GM12892 (cell line): ENCODE results near the gene SARS1.

ENCODE experiments used
- DNase-seq: peaks from one replicate; pipeline ENCODE4 v3.0.0; 2011; ENCODE audit not compliant: insufficient read length
- FAIRE-seq: peaks from 2 replicates; lab custom pipeline; 2011; peaks lifted over from hg19 to GRCh38; lab: Jason Lieb, UNC
- POLR2A ChIP-seq: IDR thresholded peaks from 2 replicates; pipeline ENCODE4 v1.6.1; 2011; ENCODE audit warnings: low read depth, low read length, control low read depth
- POLR2AphosphoS5 ChIP-seq: IDR thresholded peaks from 2 replicates; pipeline ENCODE4 v1.6.1; 2011; ENCODE audit warnings: low read depth, low read length, control low read depth
- TAF1 ChIP-seq: IDR thresholded peaks from 2 replicates; pipeline ENCODE4 v1.6.1; 2011; ENCODE audit warnings: low read depth, mild to moderate bottlenecking, control low read depth, low read length, borderline replicate concordance

SARS1 gene

GRCh38 chr1:109252893-109253802 is 39.4 kb downstream of the SARS1 start:
- no peak for TF ChIP-seq TAF1
- FAIRE-seq, result no peak
- DNase-seq, result peak; percentile 33

DNA sequence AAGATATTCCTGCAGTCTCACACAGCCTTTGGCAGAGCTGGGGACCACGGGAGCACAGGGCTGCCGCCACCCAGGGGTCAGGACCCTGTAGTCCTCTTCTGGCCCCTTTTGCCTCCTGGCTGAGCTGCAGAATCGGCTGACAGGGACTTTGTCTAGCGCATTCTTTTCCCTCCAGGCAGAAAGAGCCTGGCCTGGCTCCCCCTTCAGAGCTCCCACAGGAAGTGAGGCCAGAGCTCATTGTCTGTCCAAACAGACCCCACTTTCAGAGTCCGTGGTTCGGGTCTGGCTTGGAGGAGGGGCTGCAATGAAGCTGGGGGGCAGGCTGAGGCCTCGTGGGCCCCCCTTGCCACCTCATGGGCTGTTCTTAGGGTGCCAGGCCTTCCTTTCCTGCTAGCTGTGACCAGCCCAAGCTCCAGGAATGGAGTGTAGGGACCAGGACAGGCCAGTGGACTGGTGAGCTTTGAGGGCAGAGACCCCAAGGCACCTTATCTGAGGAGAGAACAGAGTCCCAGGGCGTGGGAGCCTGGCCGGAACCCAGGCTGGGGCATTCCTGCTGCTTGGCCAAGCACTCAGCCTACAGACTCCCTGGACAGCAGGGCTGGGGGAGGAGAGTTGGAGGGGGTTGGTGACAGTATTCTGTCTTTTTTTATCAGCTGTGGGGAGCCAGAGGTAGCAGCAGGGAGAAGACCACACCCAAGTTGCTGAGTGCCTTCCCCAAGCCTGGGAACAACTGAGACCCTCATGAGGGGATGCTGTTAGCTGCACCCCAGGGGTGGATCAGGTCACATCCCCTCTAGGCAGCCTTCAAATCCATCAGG is 40.3 kb downstream of the SARS1 start:
- FAIRE-seq, result no peak
- no peak for DNase-seq

DNA sequence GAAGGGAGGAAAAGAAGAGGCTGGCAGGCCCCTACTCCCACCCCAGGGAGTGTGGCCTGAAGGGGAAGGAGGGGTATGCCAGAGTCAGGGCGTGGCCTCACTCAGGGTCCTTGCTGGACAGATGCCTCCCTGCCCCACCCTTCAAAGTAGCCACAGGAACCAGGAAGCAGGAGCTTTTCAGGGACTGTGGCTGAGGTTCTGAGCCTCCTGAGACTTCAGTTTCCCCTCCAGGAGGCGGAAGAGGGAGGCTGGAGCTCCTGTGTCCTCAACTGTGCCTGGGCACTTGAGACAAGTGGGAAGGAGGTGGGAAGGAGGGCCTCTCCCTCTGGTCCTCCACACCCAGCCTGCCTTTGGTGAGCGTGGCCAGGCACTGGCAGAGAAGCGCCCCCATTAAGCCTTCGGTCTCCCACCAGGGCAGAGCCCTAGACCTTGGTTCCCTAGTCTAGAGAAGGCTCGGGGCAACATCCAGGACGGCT is 40.9 kb downstream of the SARS1 start:
- TF ChIP-seq POLR2A (no peak), TAF1 (no peak), POLR2AphosphoS5 (no peak)
- FAIRE-seq (no peak), DNase-seq (peak; percentile 14)

More for the DNA sequence above, 40.3 kb downstream of the SARS1 start:
- TF ChIP-seq POLR2AphosphoS5 (no peak), TAF1 (no peak), POLR2A (no peak)

DNA sequence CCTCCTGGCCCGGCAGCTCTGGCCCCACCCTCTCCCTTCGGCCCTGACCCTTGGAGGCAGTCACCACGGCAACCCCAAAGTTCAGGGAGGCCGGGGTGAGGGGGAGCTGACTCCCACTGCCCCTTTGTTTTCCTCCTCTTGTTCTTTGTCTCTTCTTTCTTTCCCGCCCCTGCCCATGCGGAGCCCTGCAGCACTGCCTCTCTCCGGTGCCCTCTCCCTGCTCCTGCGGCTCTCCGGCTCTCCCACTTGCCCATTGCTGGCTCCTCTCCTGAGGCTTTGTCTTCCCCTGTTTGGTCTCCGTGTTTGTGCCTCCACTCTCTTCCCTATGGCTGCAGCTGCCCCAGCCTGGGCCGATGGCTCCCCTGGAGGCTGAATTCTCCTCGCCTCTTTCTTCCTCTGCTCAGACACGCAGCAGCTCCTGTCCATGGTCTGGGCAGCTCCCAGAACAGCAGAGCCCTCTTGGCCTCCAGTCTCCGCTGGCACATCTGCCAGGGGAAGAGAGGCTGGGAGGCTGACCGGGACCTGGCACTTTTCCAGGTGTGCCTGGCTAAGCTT is 41.5 kb downstream of the SARS1 start:
- TF ChIP-seq POLR2A (no peak), TAF1 (no peak), POLR2AphosphoS5 (no peak)
- FAIRE-seq, result no peak
- DNase-seq, result peak; percentile 15

DNA sequence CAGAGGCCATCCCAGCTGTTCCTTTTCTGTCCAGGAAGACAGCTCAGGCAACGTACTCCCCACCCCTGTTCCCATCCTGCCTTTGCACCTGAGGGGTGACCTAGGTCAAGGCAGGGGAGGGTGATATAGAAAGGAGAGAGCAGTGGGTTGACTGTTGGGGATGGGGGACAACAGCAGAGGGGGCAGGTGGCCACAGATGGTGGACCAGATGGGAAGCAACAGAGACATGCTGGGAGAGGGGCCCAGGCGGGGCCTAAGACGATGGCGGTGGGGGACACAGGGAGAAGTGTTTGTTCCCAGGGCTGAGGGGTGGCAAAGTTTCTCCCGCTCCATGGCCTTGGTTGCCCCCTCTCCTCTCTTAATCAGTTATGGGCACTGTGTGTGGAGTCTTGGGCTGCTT is 42.0 kb downstream of the SARS1 start:
- DNase-seq, result no peak
- FAIRE-seq, result no peak
- TF ChIP-seq POLR2AphosphoS5 (no peak), POLR2A (no peak), TAF1 (no peak)

- TF ChIP-seq POLR2AphosphoS5, result no peak
- TF ChIP-seq TAF1, result no peak
- no peak for TF ChIP-seq POLR2A
- FAIRE-seq (no peak), DNase-seq (no peak)
Observed at GRCh38 chr1:109256085-109256484, 42.4 kb downstream of the SARS1 start.

DNA sequence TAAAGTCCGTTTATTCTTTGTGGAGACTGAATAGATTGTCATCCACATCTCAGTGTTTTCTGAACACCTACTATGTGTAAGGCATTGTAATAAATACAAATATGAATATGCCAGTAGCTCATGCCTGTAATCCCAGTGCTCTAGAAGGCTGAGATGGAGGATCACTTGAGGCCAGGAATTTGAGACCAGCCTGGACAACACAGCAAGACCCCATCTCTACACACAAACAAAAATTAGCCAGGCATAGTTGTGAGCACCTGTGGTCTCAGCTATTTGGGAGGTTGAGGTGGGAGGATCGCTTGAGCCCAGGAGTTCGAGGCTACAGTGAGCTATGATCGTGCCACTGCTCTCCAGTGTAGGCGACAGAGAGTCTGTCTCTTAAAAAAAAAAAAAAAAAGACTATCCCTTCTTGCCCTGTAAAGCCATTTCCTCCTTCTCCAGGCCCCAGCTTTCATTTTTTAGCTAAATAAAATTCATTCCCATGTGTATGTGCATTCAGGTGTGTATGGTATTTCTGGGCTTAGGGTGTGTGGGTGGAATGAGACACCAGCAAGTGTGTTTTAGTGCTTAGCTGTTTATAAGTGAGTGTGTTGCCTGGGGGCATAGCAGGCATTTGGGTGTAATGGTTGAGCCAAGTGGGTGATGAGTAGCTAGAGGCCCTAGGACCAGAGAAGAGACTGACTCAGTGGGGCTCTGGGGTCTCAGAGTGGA is 43.4 kb downstream of the SARS1 start:
- DNase-seq (no peak), FAIRE-seq (no peak)
- no peak for TF ChIP-seq POLR2AphosphoS5
- no peak for TF ChIP-seq POLR2A
- TF ChIP-seq TAF1, result no peak

DNA sequence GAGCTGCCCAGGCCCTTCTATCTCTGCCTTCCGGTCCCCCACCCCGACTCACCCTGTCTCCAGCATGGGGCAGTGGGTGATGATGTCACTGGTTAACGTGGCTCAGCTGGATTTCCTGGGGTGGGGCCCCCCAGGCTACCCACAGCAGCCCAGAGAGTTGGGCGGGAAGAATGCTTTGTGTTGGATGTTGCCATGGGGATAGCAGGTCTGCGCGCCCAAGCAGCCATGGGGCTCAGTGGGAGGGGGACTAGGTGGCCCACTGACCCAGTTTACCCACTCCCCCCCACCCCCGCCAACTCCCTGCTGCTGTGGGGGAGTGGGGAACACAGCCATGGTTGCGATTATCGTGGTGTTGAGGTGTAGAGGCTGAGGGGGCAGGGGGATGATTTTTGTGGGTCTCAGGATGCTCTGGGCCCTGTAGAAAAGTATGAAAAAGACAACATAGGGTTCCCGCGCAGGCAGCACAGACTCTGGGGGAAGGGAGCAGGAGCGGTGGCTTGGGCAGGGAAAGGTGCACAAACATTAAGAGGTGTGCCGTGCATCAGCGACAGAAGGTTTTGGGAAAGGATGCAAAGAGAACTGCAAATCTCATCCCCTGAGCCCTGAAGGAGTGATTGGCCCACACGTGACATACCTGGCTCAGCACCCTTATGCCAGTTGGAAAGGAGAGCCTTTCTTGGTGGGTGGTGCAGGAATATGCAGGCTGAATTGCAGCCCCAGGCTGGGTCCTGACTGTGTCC is 44.1 kb downstream of the SARS1 start:
- DNase-seq (no peak), FAIRE-seq (no peak)
- TF ChIP-seq POLR2A, result no peak
- no peak for TF ChIP-seq TAF1
- no peak for TF ChIP-seq POLR2AphosphoS5

DNA sequence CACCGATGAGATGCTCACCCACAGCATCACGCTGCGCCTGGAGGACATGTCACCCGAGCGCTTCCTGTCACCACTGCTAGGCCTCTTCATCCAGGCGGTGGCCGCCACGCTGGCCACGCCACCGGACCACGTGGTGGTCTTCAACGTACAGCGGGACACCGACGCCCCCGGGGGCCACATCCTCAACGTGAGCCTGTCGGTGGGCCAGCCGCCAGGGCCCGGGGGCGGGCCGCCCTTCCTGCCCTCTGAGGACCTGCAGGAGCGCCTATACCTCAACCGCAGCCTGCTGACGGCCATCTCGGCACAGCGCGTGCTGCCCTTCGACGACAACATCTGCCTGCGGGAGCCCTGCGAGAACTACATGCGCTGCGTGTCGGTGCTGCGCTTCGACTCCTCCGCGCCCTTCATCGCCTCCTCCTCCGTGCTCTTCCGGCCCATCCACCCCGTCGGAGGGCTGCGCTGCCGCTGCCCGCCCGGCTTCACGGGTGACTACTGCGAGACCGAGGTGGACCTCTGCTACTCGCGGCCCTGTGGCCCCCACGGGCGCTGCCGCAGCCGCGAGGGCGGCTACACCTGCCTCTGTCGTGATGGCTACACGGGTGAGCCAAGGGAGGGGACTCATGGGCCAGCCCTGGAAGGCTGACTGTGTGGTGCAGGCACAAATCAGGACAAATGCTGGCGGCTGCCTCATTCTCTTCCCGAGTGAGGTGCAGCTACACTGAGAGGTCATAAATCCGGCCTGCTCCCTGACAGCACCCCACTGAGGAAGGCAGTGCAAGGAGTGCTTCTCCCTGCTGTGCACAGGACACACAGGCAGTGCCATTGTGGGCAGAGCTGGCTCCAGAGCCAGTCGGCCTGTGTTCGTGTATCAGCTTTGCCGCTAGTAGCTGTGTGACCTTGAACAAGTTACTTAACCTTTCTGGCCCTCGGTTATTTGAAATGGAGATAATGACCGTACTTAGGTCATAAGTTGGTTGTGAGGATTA is 45.1 kb downstream of the SARS1 start:
- FAIRE-seq, result no peak
- no peak for DNase-seq
- no peak for TF ChIP-seq POLR2AphosphoS5
- TF ChIP-seq POLR2A, result no peak
- no peak for TF ChIP-seq TAF1
